HG03139 (cell line): Measurements from ENCODE around the gene PSPN.
"Not testable (repeated sequence)": the region's sequence is repeated elsewhere in the genome, so short reads cannot be mapped to it uniquely, and the experiment has no call there.

Experiments used
- ATAC-seq: cut with Tn5 transposase; IDR thresholded peaks from one replicate; pipeline ENCODE4 v1.9.1; 2021; ENCODE audit not compliant: unreplicated experiment

PSPN gene

DNA sequence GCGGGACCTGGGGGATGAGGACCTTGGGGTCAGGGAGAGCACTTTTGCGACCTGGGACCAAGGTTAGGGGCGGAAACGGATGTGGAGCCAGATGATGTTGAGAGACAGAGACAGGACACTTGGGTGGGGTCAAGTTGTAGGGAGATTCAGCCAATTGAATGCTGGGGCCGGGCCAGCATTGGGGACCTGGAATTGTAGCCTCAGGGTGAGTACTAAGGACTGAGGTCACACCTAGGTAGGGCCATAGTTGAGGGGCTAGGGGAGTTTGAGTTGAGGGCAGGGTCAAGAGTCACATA is 2.0 kb downstream of the PSPN start:
- no peak for ATAC-seq

DNA sequence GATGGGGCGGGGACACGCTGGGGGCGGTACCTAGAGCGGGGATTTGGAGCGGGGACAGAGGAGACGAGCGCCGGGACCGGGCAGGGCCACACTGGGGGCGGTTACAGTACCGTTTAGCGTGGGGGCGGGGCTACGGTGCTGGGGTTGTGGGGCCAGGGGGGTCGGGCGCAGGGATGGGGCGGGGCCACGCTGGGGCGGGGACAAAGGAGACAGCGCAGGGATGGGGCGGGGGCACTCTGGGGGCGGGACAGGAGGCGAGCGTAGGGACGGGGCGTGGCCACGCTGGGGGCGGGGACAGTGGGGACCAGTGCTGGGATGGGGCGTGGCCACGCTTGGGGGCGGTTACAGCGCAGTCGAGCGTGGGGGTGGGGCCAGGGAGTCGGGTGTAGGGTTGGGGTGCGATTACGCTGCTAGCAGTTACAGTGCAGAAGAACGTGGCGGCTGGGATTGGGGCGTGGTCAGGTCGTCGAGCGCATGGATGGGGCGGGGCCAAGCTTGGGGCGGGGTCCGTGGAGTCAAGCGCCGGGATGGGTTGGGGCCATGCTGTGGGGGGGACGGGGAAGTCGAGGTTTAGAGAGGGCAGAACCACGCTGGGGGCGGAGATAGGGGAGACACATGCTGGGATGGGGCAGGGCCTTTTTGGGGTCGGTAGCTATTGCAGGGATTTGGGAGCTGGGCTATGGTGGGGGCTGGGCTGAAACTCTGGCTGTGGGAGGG is 2.5 kb downstream of the PSPN start:
- peak; percentile 46 for ATAC-seq

DNA sequence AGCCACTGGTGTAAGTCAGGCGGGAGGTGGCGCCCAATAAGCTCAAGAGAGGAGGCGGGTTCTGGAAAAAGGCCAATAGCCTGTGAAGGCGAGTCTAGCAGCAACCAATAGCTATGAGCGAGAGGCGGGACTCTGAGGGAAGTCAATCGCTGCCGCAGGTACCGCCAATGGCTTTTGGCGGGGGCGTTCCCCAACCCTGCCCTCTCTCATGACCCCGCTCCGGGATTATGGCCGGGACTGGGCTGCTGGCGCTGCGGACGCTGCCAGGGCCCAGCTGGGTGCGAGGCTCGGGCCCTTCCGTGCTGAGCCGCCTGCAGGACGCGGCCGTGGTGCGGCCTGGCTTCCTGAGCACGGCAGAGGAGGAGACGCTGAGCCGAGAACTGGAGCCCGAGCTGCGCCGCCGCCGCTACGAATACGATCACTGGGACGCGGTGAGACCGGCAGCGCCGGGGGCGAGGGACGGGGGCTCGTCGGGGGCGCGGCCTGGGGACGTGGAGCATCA is 3.1 kb downstream of the PSPN start, which contains the start of gene ALKBH7:
TSS of gene ALKBH7 (plus strand) at position 201 of the 502 bp plus-strand sequence. CDS start at position 228, 27 bp downstream.
- peak; percentile 71 for ATAC-seq

DNA sequence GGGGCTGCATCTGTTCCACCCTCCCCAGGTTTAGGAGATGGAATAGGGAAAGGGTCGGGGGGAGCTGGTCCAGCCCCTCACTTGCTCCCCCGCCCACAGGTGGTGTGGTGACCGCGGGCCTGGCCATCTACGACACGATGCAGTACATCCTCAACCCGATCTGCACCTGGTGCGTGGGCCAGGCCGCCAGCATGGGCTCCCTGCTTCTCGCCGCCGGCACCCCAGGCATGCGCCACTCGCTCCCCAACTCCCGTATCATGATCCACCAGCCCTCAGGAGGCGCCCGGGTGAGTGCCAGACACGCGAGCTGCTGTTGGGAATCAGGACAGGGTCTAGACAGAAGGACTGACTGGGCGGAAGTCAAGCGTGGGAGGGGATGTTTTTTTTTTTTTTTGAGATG is 11.4 kb downstream of the PSPN start:
- no peak for ATAC-seq

DNA sequence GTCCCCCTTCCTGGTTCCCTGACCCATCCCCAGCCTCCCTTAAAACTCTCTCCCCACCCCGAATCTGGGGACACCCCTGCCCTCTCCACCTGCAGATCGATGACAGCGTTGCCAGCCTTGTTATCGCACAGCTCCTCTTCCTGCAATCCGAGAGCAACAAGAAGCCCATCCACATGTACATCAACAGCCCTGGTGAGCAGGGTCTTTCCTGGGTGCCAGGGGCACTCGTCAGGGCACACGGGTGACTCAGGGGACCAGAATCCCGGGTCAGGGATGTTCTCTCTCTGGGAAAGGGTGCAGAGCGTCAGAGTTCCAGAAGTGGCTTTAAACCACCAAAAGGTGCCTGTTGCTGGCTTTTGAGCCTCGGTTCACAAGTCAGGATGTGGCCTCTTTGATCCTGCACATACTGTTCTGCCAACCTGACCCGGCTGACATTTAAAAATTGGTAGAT is 13.4 kb downstream of the PSPN start:
- no peak for ATAC-seq

DNA sequence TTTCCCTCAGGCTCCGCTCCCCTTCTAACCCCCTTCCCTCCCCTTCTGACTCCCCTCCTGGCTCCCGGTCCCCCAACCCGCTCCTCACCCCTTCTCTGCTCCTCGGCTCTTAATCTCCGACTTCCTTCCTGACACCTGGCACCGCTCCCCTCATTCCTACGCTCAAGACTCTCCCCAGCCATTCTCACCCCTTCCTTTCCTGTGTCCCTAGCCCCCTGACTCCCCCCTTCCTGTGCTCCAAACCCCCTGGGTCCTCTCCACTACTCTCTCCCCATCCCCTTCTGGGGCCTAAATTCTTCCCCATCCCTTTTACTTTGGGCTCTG is 13.7 kb downstream of the PSPN start:
- no peak for ATAC-seq

DNA sequence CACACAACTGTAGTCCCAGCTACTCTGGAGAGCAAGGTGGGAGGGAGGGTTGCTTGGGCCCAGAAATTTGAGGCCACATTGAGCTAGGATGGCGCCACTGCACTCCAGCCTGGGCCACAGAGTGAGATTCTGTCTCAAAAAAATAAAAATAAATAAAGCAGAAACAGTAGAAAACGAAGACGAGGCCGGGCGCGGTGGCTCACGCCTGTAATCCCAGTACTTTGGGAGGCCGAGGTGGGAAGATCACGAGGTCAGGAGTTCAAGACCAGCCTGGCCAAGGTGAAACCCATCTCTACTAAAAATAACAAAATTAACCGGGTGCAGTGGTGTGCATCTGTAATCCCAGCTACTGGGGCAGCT is 14.9 kb downstream of the PSPN start:
- ATAC-seq = not testable (repeated sequence)

DNA sequence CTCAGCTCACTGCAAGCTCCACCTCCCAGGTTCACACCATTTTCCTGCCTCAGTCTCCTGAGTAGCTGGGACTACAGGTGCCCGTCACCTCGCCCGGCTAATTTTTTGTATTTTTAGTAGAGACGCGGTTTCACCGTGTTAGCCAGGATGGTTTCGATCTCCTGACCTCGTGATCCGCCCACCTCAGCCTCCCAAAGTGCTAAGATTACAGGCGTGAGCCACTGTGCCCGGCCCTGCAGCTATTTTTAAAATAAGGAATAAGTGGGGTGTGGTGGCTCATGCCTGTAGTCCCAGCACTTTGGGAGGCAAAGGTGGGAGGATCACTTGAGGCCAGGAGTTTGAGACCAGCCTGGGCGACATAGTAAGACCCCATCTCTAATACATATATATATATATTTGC is 15.3 kb downstream of the PSPN start:
- not testable (repeated sequence) for ATAC-seq

DNA sequence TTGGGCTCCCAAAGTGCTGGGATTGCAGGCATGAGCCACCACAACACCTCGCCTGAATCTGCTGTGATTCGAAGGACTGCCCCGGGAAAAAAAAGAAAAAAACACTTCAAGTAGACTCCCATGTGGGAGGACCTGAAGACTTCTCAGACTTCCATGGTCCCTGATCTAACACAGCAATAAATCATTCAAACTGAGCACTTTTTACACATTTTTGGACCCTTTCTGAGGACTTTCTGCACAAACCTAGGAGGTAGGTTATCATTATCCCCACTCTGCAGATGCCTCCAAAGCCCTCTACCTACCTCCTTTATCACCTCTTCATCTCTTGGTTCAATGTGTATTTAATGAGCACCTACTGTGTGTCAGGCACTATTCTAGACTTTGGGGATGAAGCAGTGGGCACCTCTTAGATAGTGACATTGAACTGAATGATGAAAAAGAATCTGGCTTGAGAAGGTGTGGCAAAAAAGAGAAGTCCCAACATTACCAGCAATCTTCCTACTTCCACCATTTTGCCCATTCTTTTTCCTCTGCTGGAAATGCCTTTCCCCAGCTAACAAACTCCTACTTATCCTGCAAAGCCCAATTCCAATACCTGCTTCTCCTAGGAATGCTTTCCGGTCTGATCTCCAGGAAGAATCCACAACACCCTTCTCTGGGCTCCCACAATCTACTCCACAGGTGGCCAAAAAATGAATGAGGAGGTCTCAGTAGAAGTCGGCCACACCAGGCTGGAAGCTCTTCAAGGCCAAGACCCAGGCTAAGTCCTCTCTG is 16.0 kb downstream of the PSPN start:
- ATAC-seq = no peak

DNA sequence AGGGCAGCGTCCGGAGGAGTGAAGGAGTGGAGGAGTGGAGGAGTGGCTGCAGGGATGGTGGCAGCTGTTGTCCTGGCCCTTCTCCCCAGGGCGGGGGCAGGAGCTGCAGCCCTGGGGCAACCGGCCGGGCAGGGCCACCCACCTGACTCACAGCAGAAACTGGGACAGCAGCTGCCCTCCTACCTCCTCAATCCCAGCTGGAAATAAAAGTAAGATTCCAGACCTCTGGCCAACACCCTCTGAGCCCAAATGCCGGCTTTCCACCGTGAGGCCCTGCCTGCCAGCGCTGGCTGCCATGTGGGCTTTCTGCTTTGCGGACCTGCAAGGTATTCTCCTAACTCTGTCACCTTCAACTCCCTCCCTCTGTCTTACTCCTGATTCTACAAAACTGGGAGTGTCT is 17.7 kb downstream of the PSPN start:
- no peak for ATAC-seq

DNA sequence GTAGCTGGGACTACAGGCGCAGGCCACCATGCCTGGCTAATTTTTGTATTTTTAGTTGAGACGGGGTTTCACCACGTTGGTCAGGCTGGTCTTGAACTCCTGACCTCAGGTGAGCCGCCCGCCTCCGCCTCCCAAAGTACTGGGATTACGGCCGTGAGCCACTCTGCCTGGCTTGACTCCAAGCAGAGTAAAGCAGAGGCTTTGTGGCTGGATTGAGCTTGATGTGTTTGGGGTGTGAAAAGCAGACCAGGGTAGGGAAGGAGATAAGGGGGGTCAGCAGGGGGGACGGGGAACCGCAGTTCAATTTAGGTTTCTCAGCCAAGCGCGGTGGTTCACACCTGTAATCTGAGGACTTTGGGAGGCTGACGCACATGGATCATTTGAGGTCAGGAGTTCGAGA is 18.6 kb downstream of the PSPN start:
- no peak for ATAC-seq

DNA sequence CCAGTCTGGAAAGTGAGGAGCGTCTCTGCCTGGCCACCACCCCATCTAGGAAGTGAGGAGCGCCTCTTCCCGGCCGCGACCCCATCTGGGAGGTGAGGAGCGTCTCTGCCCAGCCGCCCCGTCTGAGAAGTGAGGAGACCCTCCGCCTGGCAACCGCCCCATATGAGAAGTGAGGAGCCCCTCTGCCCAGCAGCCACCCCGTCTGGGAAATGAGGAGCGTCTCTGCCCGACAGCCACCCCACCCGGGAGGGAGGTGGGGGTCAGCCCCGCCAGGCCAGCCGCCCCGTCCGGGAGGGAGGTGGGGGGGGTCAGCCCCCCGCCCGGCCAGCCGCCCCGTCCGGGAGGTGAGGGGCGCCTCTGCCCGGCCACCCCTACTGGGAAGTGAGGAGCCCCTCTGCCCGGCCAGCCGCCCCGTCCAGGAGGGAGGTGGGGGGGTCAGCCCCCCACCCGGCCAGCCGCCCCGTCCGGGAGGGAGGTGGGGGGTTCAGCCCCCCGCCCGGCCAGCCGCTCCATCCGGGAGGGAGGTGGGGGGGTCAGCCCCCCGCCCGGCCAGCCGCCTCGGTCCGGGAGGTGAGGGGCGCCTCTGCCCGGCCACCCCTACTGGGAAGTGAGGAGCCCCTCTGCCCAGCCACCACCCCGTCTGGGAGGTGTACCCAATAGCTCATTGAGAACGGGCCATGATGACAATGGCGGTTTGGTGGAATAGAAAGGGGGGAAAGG is 20.3 kb downstream of the PSPN start:
- not testable (repeated sequence) for ATAC-seq

DNA sequence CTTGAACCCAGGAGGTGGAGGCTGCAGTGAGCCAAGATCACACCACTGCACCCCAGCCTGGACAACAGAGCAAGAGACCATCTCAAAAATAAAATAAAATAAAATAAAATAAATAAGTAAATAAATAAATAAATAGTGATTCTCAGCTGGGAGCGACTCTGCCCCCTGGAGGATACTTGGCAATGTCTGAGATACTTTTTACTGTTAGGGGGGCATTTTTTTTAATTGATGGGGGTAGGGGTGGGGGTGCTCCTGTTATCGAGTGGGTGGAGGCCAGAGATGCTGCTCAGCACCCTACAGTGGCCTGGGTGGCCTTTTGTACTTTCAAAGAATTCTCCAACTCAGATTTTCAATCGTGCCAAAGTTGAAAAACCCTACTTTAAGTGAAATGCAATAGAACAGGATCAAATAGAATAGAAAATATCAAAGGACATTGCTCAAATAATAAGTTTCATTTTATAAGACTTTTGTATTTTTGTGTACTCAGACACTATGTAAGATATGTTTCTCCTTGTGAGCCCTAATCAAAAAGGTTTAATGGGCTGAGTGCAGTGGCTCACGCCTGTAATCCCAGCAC is 21.5 kb downstream of the PSPN start:
- no peak for ATAC-seq

DNA sequence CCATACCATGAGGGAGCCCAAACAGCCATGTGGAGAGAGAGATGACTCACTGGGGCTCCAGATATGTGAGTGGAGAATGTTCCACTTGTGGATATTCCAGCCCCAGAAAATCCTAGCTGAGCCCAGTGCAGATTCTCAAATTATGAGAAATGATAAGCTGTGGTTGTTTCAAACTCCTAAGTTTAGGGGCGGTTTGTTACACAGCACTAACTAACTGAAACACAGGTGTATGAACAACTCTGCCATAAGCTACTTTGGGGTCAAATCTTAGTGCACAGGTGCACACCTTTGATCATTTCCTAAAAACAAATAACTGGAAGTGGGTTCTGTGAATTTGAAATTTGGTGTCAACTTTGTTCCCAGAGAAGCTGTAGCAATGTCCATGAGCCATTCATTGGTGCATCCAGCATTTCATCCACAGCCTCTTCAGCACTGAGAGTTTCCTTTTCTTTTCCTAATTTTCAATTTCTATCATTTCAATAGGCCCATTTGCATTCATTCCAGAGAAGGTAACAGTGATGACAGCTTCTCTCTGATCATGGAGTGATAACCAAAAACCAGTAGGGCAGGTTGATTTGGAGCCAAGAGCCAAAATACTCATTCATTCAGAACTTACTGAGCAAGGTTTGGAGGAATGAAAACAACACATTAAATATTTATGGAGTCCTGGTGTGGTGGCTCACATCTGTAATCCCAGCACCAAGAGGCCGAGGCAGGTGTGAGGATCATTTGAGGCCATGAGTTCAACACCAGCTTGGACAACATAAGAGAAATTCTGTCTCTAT is 23.2 kb downstream of the PSPN start:
- no peak for ATAC-seq

DNA sequence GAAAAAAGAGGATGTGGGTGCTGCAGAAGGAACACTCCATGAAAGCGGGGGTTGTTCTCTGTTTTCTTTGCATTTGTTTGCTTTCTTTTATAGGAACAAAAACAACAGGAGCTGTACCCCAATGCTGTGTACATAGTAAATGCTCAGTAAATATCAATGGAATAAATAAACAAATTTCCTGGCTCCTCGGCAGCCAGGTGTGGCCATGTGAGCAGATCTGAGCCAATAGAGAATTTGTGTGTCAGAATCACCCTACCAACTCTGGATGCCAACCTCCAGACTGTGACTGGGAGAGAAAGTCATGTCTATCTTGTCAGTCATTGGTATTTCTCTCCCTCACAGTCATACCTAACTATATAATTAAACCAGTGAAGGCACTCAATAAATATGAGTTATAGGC is 25.0 kb downstream of the PSPN start:
- no peak for ATAC-seq

DNA sequence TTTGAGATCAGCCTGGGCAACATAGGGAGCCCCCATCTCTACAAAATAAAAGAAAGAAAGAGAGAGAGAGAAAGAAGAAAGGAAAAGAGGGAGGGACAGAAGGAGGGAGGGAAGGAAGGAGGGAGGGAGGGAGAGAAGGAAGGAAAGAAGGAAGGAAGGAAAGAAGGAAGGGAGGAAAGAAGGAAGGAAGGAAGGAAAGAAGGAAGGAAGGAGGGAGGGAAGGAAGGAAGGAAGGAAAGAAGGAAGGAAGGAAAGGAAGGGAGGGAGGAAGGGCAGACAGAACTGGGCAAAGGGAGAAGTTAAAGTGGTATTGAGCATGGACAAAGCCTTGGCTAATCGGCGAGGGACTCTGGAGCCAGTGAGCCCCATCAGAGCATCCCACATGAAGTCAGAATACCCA is 26.5 kb downstream of the PSPN start:
- not testable (repeated sequence) for ATAC-seq

DNA sequence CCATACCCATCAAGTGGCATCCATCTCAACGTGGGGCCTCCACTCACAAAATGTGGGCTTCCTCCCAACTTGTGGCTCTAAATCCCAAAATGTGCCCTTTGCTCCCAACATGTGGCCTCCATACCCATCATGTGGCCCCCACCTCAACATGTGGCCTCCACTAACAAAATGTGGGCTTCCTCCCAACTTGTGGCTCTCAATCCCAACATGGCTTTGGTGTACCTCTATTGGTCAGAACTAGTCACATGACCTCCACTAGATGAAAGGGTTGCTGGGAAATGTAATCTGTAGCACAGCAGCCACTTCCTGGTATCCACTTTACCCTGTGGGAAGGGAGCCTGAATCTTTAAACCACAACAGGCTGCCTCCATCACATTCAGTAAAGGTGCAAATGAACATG is 32.3 kb downstream of the PSPN start:
- ATAC-seq = no peak

DNA sequence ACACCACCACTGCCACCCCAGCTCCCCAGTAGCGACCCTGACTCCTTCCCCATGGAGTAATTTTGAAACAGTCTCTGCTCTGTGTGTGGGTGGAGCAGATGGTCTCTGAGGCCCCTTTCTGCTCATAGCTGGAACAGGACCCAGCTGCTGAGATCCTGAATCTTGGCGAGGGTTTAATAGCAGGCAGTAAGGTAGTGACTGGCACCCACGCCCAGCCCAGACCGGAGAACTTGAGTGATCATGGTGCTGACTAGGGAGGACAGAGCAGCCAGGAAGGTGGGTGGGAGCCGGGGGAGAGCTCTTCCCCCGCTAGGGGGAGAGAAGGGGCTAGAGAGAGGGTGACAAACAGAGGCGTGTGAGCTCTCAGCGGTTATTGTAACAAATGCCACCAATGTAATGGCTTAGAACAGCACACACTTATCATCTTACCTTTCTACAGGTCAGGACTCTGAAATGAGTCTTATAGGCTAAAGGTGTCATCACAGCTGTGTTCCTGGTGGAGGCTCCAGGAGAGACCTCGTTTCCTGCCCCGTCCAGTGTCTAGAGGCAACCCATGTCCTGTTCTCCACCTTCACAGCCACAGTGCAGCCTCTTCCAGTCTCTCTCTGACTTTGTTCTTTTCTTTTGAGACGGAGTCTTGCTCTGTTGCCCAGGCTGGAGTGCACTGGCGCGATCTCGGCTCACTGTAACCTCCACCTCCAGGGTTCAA is 35.1 kb downstream of the PSPN start:
- no peak for ATAC-seq

DNA sequence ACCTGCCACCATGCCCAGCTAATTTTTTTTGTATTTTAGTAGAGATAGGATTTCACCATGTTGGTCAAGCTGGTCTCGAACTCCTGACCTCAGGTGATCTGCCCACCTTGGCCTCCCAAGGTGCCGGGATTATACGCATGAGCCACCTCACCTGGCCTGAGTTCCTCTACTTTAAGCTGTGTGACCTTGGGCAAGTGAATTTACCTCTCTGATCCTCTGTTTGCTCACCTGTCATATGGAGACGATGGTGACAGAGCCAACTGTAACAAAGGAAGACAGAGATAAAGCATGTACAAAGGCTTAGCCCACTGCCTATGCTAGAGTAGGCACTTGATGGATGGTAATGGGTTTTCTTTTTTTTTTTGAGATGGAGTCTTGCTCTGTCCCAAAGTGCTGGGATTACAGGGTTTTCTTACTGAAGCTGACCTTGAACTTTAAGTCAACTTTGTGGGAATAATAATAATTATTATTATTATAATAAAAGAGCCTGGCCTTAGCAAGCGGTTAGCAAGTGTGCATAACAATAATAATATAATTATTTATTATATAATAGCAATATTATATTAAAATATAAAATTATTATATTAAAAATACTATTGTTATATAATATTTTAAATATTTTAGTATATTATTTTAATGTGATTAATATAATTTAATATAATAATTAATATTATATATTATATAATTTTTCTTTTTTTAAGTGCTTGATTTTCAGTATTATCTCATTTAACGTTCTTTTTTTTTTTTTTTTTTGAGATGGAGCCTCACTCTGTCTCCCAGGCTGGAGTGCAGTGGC is 41.0 kb downstream of the PSPN start:
- ATAC-seq = no peak
